GM12864 (cell line): Measurements from ENCODE around the gene LAIR2.

ENCODE experiments used
- DNase-seq: peaks from one replicate; pipeline ENCODE4 v3.0.0-alpha.2; 2011; ENCODE audit warnings: low read depth
- H3K4me3 ChIP-seq: 2 replicates; pipeline ENCODE4 v1.5.1; 2011; ENCODE audit warnings: mild to moderate bottlenecking, low read depth, low read length, control low read depth
- TF ChIP-seq, protein P1 (sequence below): IDR thresholded peaks from 2 replicates; pipeline ENCODE4 v1.5.1; 2011; ENCODE audit warnings: low read depth, mild to moderate bottlenecking, moderate library complexity, low read length, control low read depth, inconsistent platforms; ENCODE audit errors: missing control alignments

LAIR2 gene

DNA sequence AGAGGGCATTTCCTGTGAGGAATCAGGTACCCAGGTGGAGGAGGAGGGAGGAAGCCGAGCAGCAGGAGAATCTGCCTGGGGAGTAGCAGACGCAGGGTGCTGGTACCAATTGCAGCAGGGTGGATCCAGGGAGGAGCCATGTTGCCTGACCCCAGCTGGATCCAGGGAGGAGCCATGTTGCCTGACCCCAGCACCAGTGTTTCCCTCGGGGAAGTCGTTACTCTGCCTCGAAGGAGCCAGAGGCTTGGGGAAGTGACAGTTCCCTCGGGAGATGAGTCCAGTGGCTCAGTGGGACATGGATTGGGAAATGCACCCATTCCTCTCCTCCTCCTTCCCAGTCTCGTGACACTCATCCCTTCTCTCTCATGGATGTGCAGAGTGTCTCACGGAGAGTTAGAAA is 31.5 kb downstream of the LAIR2 start:
- no peak overlapping the region for H3K4me3 ChIP-seq
- DNase-seq = no peak
- TF ChIP-seq, protein P1, sequence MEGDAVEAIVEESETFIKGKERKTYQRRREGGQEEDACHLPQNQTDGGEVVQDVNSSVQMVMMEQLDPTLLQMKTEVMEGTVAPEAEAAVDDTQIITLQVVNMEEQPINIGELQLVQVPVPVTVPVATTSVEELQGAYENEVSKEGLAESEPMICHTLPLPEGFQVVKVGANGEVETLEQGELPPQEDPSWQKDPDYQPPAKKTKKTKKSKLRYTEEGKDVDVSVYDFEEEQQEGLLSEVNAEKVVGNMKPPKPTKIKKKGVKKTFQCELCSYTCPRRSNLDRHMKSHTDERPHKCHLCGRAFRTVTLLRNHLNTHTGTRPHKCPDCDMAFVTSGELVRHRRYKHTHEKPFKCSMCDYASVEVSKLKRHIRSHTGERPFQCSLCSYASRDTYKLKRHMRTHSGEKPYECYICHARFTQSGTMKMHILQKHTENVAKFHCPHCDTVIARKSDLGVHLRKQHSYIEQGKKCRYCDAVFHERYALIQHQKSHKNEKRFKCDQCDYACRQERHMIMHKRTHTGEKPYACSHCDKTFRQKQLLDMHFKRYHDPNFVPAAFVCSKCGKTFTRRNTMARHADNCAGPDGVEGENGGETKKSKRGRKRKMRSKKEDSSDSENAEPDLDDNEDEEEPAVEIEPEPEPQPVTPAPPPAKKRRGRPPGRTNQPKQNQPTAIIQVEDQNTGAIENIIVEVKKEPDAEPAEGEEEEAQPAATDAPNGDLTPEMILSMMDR = no peak

GRCh38 chr19:54535601-54536000 is 33.0 kb downstream of the LAIR2 start:
- no peak for DNase-seq
- TF ChIP-seq, protein P1 = no peak
- no peak overlapping the region for H3K4me3 ChIP-seq

DNA sequence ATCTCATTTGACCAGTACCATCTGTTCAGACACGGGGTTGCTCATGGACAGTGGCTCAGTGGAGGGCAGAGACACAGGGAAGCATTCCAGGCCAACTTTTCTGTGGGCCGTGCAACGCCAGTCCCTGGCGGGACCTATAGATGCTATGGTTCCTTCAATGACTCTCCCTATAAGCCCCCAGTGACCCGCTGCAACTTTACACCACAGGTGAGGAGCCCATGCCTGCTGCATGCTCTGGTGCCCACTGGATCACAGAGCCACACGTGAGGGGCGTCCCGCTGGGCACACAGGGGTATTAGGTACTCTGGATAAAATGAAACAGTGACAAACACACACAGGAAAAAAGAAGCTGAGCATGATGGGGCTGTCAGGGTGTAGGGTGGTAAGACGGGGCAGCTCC is 34.3 kb downstream of the LAIR2 start:
- H3K4me3 ChIP-seq = no peak overlapping the region

DNA sequence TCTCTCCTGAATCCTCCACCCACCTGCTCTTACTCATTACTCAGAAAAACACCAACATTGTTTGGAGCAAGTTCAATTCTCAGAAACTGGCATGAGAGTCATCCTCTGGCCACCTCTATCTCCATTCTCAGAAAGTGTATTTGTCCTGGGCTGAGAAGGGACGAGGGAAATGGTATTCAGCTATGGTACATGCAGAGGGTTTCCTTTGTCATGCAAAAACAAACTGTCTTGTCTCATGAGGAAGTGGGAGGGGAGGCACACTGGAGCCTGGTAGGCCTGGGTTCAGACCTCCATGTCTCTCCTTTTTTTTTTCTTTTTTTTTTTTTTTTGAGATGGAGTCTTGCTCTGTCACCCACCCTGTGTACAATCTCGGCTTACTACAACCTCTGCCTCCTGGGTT is 39.1 kb downstream of the LAIR2 start:
- DNase-seq = no peak
- TF ChIP-seq, protein P1 = no peak
- H3K4me3 ChIP-seq = no peak overlapping the region

More for the DNA sequence above, 34.3 kb downstream of the LAIR2 start:
- no peak for DNase-seq
- TF ChIP-seq, protein P1 = no peak

DNA sequence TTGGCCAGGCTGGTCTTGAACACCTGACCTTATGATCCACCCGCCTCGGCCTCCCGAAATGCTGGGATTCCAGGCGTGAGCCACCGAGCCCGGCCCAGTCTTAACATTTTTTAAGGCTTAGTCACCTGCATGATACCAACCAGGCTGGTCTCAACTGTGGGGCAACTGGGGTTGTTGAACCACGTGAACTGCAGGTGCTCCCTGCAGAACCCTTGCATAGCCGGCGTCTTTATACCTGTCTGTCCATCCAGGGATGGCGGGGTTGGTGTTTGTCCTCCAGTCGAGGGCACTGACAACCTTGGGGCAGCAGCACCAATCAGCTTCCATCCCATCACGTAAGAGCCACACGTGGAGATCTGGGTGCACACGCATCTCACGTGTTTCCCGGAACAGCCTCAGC is 46.2 kb downstream of the LAIR2 start:
- no peak overlapping the region for H3K4me3 ChIP-seq
- TF ChIP-seq, protein P1 = no peak
- no peak for DNase-seq

DNA sequence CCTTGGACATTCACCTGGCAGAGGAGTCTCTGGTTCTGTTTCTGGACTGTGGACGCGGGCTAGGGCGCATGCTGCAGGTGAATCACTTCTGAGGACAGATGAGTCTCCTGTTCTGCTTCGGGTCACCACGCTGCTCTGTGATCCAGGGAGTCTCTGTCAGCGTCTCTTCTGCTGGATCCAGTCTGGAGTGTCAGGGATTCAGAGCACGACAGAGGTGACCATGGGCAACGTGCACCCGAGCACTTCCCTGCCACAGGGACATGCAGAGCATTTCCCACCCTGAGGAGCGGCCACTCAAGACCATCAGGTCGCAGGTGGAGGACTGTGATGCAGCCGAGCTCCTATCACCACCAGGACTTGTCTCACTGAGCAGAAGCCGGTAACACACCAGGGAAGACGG is 46.6 kb downstream of the LAIR2 start:
- TF ChIP-seq, protein P1 = no peak
- no peak overlapping the region for H3K4me3 ChIP-seq
- no peak for DNase-seq

GRCh38 chr19:54551293-54551692 is 48.7 kb downstream of the LAIR2 start:
- no peak overlapping the region for H3K4me3 ChIP-seq
- TF ChIP-seq, protein P1 = no peak
- no peak for DNase-seq
